SIG-M5 (cell line): Measurements from ENCODE around the gene PDCD10.

ENCODE experiments used
- DNase-seq: peaks from one replicate; lab custom pipeline; 2025; lab: John Stamatoyannopoulos, UW

Gene PDCD10

DNA sequence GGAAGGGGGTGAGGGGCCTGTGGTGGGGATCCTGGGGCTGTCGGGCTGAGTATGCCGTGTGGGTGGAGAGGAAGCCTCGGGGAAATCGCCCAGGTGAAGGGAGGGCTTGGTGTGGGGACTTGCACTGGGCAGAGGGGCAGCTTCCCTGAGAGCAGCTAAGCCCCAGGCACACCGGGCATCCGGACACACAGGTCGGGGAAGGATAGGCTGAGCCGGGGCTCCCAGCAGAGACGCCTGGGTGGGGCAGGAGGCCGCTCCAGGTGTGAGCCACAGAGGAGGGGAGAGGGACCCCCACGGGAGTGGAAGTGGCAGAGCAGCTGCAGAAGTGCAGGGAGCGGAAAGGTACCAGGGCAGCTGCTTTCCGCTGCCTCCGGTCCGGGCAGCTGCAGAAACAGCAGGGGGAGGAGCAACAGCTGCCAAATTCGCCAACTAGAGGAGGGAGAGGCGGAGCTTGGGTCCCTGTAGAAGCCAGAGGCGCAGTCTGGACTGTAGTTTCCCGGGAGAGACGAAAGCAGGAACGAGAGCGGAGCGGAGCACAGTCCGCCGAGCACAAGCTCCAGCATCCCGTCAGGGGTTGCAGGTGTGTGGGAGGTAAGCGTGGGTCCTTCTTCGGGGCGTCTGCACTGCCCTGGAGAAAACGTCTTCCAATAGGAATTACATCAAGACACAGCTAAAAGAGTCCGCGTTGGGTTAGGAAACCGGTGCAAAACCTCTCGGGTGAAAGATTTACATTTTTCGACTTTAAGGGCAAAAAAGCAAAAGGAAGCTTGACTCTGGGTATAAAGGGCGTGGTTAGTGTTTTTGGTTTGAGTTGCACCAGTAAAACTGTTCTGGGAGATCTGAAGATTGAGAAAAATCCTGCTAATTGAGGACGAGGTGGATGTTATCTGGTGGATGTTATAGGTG lies 794 bp upstream of the PDCD10 start, which contains the start of gene SERPINI1:
Gene SERPINI1 (plus strand): TSS at position 489 of the 906 bp plus-strand sequence. CDS start 53,408 bp downstream, outside the sequence.
- DNase-seq: peak; percentile 83

DNA sequence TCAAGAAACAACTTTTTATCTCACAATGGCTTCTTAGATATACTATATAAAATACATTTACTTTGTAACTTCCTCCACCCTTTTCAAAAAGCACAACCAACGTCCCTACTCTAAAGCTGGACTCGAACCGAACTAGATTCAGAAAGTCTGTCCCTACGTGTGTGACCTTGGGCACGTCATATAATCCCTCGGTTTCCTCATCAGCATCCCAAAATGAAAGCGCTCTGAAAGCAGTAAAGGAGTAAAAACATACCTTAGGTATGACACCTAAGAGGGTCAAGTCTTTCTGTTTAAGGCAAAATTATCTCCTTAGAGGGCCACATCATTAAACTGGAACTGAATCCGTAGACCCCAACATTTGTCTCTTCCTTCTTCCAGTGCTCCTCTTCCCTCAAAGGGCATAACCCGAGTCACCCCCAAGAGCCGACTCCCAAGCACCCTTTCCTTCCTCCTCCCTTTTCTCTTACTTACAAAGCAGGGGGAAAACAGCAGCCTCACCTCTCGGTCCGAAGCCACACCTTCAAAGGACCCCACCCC lies 663 bp downstream of the PDCD10 start:
- DNase-seq: no peak

DNA sequence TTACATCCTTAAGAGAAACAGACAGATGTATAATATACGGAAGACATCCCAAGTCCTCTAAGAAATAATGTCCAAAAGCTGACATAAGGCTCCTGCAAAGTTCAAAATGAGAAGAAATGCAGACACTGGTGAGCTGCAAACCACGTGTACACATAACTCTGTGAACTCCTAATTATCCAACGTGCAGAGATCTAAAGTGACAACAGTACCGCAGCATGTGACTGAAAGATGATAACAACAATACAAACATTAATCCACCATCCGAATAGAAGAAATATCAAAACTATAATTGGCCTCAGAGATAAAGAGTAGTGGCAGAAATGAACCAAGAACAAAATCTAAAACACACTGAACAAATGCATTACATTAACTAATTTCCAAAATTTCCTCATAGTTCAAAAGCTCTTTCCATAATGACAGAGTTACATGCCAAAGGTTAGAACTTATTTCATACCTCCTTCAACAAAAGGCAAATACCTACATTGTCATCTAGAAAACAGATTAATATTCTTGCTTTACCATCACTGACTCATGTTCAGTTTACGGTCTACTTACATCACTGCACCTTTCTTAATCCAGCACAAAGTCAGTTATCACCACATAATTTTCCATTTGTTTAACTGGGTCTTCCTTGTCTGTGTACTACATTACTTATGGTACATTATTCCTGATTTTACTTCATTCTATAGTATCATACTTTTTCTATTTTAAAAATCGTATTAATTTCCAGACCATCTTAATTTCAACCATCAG lies 2.2 kb downstream of the PDCD10 start:
- DNase-seq: no peak

DNA sequence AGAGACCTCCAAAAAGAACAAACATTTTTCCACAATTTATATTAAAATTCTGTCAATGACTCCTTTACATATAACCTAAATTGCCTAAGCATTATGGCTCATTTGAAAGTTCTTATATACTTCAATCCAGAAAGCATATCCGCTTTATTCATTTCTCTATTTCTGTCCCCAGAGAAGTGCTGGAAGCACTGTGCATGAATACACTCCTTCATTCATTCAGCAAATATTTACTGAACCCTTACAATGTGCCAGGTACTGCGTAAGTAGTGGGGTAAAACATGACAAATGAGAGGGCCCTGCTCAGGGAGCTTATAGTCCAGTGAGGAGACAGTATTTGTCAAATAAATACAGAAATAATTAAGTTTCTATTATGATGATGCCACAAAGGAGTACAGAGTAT lies 3.3 kb downstream of the PDCD10 start:
- DNase-seq: no peak

DNA sequence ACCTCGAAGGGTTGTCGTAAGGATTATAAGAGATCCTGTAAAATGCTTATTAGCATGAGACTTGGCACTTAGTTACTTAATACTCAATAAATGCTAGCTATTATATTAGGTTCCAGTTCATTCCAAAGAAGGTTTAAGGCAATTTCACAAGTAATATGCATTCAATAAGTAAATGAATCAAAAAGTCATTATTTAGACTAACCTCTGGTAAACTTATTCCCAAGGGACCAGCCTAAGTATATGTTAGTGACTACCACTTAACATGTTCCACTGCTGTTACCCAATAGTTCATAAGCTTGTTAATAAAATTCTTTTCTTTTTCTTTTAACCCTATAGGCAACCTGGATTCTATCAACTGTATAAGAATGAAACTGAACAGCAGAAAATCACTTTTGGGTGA lies 5.1 kb downstream of the PDCD10 start:
- no peak for DNase-seq

DNA sequence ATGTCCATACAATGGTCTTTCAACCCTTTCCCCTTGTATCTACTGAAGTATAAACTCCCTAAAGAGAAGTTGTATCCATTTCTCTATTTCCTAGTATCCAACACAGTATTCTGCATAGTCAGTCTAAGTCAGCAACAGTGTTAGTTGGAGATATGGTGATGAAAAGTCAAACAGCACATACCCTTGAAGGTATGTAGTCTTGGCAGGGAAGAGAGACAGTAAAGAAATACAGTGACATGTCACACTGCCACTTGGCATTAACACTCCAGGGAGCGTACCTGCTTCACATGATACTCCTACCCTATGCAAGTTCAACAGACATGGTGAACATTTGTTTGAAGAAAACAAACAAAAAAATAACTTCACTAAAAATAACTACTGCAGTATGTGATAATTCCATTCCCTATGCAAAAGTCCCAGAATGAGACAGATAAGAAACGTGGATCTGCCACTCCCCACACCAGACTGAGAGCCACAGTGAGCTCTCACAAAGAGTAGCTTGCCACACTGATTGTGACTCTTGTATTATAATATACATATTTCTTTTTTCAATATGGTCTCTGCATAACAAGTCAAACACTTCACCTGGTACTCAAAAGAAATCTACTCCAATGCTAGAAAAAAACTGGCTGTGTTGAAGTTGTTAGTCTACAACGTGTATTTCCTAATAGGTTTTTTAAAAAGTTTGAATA lies 5.9 kb downstream of the PDCD10 start:
- no peak for DNase-seq

DNA sequence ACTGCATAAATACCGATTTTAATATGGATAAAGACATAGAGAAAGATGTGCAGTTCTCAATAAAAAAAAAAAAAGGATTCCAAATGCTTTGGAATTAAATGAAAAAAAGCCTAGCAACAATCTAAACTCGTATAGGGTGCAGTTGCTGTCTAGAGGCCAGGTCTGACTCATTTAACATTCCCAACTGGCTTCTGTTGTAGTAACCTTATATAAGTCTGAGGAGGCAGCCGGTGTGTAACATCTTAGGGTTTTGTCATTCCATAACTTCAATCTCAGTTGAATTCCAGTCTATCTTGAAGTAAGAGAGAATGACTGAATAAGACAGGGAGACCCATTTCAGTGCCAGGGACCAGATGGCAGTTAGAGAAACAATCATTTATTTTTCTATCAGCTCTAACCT lies 6.5 kb downstream of the PDCD10 start:
- DNase-seq: no peak

DNA sequence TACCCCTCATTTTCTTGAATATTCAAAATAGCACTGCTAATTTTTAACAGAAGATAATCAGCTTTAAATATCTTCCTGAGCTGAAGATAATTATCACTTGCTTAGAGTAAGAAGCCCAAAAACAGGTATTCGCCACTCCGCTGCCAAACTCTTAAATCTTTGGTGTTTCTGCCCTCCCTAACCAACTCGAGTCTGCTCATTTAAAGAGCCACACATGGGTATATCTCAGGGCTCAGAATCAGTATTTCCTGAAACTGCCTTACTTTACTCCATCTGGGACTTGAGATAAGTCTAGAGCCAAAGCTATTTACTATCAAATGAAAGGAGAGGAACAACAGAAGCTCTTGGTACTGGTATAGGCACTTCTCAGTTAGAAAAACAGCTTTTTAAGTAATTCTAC lies 10.8 kb downstream of the PDCD10 start:
- DNase-seq: no peak

DNA sequence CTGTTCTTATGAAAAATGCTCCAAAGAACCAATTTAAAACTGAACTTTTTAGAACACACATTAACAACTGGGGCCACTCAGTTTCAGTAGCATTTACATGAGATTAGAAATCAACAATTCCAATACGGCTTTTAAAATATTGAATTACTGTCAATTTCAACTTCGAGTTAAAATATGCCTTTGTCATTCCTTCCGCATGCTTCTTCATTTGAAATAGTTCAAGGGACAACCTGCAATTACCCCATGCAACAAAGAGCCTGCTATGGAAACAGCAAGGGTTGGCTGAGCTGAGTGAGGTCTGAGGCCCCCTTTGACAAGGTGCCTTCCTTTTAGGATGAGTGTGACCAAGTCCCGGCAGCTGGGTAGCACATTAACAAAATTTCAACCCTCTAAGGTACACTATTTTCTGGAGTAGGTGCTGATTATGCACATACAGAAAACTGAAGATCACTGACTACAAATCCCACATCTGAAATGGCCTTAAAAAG lies 11.6 kb downstream of the PDCD10 start:
- DNase-seq: no peak

DNA sequence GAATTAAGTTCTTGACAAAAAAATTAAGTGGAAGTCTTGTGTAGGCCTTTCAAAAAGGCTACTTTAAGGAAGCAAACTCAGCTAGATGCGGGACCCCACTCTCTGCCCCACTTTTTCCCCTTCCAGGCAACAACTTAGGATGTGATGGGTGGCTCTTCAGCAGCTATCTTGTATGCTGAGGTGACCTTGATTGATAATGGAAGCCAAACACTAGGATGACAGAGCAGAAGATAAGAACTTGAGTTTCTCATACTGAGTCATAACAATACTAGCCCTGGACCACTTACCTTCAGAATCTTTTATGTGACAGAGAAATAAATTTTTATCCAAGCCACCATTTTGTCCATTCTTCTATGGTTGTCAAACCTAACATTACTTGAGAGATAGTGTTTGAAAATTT lies 16.1 kb downstream of the PDCD10 start:
- no peak for DNase-seq

DNA sequence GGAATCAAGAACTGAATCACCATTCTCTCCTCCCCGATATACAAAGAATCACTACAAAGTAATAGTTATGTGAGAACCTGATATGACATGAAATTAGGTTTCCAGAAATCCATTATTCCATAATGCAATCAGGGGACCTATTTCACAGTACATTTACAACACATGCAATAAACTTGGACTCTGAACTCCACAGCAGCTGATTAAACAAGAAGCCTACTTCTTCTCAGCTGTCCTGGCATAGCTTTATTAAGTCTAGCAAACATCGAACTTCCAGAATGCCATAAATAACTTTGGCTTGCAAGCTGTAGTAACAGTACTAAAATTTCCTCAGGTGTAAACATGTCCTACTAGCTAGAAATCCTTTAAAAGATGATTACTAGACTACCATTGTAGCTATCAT lies 17.8 kb downstream of the PDCD10 start:
- DNase-seq: no peak

DNA sequence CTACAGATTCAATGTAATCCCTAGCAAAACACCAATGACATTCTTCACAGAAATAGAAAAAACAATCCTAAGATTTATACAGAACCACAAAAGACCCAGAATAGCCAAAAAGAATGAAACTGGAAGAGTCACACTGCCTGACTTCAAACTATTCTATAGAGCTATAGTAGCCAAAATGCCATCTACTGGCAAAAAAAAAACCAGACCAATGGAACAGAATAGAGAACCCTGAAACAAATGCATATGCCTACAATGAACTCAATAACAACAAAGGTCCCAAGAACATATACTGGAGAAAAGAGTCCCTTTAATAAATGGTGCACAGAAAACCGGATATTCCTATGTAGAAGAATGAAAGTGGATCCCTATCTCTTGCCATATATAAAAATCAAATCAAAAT lies 19.8 kb downstream of the PDCD10 start:
- DNase-seq: no peak

DNA sequence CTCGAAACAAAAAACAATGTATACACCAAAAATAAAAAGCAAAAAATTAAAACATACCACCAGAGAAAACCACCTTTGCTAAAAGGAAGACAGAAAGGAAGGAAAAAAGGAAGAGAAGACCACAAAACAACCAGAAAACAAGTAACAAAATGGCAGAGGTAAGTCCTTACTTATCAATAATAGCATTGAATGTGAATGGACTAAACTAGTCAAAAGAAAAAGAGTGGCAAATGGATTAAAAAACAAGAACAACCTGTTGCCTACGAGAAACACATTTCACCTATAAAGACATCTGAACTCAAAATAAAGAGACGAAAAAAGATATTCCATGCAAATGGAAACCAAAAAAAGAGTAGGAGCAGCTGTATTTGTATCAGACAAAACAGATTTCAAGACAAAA lies 22.2 kb downstream of the PDCD10 start:
- no peak for DNase-seq

DNA sequence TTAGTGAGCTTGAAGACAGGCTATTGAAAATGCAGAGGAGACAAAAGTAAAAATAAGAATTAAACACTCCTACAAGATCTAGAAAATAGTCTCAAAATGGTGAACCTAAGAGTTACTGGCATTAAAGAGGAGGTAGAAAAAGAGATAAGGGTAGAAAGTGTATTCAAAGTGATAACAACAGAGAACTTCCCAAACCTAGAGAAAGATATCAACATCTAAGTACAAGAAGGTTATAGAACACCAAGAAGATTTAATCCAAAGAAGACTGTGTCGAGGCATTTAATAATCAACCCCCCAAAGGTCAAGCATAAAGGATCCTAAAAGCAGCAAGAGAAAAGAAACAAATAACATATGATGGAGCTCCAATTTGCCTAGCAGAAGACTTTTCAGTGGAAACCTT lies 23.3 kb downstream of the PDCD10 start:
- no peak for DNase-seq

DNA sequence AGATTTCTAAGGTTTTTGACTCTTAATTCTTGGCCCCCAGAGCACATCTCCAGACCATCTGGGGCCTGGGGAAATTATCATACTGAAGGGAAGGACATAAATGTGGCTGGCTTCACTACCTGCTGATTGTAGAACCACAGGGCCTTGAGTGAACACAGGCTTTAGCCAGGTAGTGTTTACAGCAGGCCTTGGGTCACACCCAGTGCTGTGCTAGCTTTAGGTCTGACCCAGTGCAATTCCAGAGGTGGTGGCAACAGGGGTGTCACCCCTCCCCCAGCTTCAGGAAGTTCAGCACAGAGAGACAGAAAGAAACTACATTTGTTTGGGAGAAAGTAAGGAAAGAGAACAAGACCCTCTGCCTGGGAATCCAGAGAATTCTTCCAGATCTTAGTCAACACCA lies 24.1 kb downstream of the PDCD10 start:
- DNase-seq: no peak

DNA sequence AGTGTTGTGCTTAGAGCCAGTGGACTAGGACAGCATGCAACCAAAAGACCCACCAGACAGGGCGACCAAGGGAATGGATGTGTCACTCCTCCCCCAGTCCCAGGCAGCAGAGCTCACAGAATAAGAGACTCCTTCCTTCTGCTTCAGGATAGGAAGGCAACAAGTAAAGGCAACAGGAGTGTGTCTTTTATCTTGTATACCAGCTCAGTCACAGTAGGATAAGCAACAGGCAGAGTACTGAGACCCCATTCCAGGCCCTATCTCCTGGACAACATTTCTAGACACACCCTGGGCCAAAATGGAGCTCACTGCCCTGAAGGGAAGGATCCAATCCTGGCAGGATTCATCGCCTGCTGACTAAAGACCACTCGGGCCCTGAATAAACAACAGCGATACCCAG lies 25.0 kb downstream of the PDCD10 start:
- DNase-seq: no peak

DNA sequence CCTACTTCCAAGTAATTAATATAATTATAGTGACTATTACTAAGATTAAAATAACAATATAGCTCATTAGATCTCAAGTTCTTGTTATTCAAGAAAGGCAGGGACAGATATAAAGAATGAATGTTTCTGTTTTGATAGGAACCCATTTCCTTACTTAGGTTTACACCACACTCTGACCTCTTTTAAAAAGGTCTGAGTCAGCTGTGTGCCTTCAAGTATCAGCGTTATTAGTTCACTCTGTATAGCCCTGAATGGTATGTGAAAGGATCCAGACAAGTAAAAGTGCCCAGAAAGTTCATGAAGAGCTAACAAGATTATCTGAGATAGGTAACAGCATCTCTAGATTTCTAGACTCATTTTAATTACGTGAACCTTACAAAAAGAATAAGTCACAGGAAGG lies 28.9 kb downstream of the PDCD10 start:
- DNase-seq: no peak

DNA sequence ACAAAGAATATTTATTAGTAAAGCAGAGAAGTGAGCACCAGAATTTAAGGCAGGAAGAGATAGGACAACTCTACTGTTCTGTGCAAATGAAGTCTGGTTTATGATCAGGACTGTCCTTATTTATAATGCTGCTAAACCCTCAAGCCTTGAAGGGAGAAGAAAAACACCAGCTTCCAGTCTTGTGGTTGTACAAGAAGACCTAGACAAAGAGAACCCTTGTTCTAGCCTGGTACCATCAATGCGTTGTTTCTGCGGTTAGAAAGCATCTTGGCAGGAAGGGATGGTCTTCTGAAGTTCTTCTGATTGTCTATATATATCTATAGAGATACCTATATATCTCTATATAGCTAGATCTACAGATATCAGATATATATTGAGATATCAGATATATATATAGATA lies 33.8 kb downstream of the PDCD10 start:
- no peak for DNase-seq

DNA sequence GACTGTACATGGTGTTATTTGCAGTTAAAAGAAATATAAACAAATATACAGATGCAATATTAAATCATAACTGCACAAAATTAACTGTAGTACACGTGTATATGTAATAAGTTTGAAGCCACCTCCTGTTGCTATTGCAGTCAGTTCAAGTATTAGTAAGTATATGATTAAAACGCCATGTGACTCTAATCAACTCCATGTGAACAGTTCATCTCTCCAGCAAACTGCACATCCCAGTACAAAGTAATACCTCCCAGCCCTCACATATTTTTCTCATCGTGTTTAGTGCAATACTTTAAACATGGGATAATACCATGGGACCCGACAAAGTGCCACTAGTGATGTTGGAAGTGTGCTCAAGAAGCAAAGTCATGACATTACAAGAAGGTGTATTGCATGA lies 34.6 kb downstream of the PDCD10 start:
- no peak for DNase-seq

DNA sequence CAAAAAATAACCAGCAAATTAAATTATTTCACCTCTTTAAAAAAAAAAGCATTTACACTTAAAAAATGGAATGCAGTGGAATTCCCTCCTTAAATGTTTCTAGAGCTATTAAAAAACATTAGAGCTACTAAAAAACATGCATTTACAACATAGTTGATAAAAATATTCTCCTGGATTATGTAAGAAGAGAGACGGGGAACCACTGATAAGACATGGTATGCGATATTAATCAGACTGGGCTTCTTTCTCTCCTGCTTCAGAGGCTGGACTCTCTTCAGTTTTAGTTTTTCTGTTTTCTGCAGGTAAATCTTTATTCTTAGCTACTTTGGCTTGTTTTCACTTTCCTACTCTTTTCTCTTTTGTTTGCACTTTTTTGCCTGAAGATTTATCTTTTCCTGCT lies 40.6 kb downstream of the PDCD10 start:
- DNase-seq: no peak

DNA sequence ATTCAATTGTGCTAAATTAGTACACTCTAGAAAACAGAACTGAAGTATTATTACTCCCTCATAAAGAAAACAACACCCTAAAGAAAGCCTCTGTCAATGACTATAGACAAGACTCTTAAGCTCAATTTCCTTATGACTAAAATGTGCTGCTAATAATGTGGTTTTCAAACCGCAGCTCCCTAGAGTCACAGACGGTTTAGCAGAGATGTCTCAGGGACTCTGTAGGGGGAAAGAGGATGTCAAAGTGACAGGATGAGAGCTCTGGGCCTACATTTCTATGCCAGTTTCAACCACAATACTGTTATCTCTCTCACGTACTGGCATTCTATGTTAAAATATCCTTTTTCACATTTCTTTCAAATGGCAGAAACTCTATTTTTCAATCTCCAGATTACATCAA lies 43.3 kb downstream of the PDCD10 start:
- no peak for DNase-seq

DNA sequence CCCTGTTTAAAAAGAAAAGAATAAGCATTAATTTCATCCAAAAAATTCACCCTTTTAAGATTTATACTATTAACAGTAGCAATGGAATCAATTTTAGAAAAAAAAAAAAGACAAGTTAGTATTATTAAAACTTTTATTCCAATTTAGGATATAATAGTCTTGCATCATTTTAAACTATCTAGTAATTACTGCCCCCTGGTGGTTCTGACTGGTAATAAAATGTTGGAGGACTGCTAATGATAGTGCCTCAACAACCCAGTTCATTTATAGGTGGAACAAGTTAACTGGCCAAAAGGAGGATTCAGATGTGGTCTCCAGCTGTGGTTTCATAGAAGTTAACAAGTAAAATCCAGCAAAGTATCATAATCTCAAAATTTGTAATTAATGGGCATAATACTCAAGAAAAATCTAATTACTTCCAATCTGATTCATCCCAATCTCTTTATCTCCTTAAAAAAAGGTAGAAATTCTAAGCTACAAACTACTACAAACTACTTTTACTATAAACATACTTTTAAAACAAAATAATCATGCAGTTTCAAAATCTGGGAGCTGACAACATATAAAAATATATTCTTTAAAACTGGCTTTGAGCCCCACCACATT lies 50.2 kb downstream of the PDCD10 start:
- no peak for DNase-seq
